Measurements from ENCODE around the gene ALCAM.

The ALCAM gene

GRCh38 chr3:105527949-105528348 is 161.2 kb downstream of the ALCAM start:
- DNase-seq (ENCODE audit: low spot score) = no peak

GRCh38 chr3:105528955-105529354 is 162.2 kb downstream of the ALCAM start:
- no peak for DNase-seq (ENCODE audit: low spot score)

GRCh38 chr3:105529456-105529855 is 162.7 kb downstream of the ALCAM start:
- no peak for DNase-seq (ENCODE audit: low spot score)

- DNase-seq (ENCODE audit: low spot score) = no peak
Observed at GRCh38 chr3:105532251-105532650, 165.5 kb downstream of the ALCAM start.

GRCh38 chr3:105533960-105534359 is 167.3 kb downstream of the ALCAM start:
- DNase-seq (ENCODE audit: low spot score) = no peak

GRCh38 chr3:105534491-105534890 is 167.8 kb downstream of the ALCAM start:
- no peak for DNase-seq (ENCODE audit: low spot score)

- no peak for DNase-seq (ENCODE audit: low spot score)
Observed at GRCh38 chr3:105537371-105538080, 170.8 kb downstream of the ALCAM start.

- DNase-seq (ENCODE audit: low spot score) = no peak
Observed at GRCh38 chr3:105538483-105538882, 171.8 kb downstream of the ALCAM start.

- no peak for DNase-seq (ENCODE audit: low spot score)
Observed at GRCh38 chr3:105539897-105540296, 173.2 kb downstream of the ALCAM start.

GRCh38 chr3:105542282-105543019 is 175.7 kb downstream of the ALCAM start:
- DNase-seq (ENCODE audit: low spot score) = no peak

- no peak for DNase-seq (ENCODE audit: low spot score)
Observed at GRCh38 chr3:105545051-105545450, 178.3 kb downstream of the ALCAM start.

- DNase-seq (ENCODE audit: low spot score) = no peak
Observed at GRCh38 chr3:105553851-105554250, 187.1 kb downstream of the ALCAM start.

GRCh38 chr3:105555206-105555605 is 188.5 kb downstream of the ALCAM start:
- DNase-seq (ENCODE audit: low spot score) = no peak

GRCh38 chr3:105559856-105560255 is 193.1 kb downstream of the ALCAM start:
- no peak for DNase-seq (ENCODE audit: low spot score)

- no peak for DNase-seq (ENCODE audit: low spot score)
Observed at GRCh38 chr3:105561876-105562275, 195.2 kb downstream of the ALCAM start.

- no peak for DNase-seq (ENCODE audit: low spot score)
Observed at GRCh38 chr3:105564546-105565288, 198.0 kb downstream of the ALCAM start.

- no peak for DNase-seq (ENCODE audit: low spot score)
Observed at GRCh38 chr3:105571005-105571404, 204.3 kb downstream of the ALCAM start.

GRCh38 chr3:105572501-105572900 is 205.8 kb downstream of the ALCAM start:
- DNase-seq (ENCODE audit: low spot score) = no peak

- DNase-seq (ENCODE audit: low spot score) = no peak
Observed at GRCh38 chr3:105579439-105579838, 212.7 kb downstream of the ALCAM start.

GRCh38 chr3:105580296-105580965 is 213.7 kb downstream of the ALCAM start:
- DNase-seq (ENCODE audit: low spot score) = no peak

GRCh38 chr3:105582015-105582414 is 215.3 kb downstream of the ALCAM start:
- DNase-seq (ENCODE audit: low spot score) = no peak
